ENCODE data around the gene DHX40.

GRCh38 chr17:59550703-59551102 lies 14.7 kb upstream of the DHX40 start:
- TF ChIP-seq JUN (IDR thresholded peaks at IDR 0.05) (no peak), CTCF (IDR thresholded peaks at IDR 0.05) (no peak), EP300 (IDR thresholded peaks at IDR 0.05) (no peak), RFX5 (IDR thresholded peaks at IDR 0.05) (no peak)

Measured in A549 (cell line).